ENCODE data around the gene NLRP1. TPM values are rescaled to one million over a fixed set of nuclear protein-coding genes. Genes with fewer than 3 reads are reported as not detected.
A peak's percentile ranks its signal among the peaks of the same experiment; 100 is the strongest.

The NLRP1 gene
- total and polyA plus RNA-seq, 2 of the 13 experiments (the other 11 are each of a cell fraction or from before 2014, with no cell fraction given) = 3.4 to 3.7 TPM

DNA sequence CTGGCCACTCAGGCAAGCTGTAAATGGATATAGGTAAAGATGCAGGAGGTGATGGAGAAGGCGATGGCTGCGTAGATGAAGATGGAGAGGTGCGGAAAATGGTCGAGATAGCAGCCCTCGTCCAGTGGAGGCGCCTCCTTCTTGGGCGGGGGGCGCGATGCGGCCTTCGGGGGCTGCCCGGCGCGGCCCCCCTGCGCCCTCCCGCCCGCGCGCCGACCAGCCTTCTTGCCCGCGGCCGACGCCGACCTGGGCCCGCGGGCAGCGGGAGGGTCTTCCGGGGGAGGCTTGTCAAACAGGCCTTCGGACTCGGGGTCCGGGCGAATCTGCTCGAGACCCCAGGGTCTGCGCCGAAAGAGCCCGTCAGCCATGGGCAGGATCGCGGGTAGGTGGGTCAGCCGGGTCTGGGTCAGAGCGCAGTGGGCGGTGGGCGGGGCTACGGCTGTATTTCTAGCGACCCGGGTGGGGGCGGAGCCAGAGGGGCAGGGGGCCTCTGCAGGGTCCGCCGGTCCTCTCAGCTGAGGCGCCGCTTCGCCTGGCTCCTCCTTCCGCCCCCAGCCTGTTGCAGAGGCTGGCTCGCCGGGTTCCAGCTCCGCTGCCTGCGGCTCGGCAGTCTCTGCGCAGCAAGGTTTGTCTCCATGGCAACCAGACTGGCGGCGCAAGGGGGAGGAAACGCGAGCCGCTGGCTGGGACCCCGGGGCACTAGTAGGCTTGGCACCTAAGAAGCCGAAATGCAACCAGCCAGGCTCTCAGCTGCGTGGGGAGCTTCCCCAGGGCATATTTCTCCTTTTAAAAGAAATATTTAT, 83.5 kb downstream of the NLRP1 start:
- in situ Hi-C loops (cut with HindIII; ENCODE audit: extremely low pct_ligation_motif_present, low pct_unique_long_range_greater_than_20kb) (no loop called here), intact Hi-C loops (cut with micrococcal nuclease; ENCODE audit: unreplicated experiment) (no loop called here)
- ATAC-seq (peak; percentile 97), FAIRE-seq (no peak), DNase-seq (ENCODE audit: low spot score) (peak; percentile 77)
- POLR2A ChIA-PET = interaction anchor here (1.1 to 2.6 kb wide), 6 partner anchors 9 to 62 kb away, joined by 3 to 24 read pairs (median 4); partner anchors contain the start of genes C1QBP, DERL2, DHX33 and MIS12
- peaks cover 0 to 17% of the 10 kb centered on the region in 2 experiments; a peak in 3 of 5 replicates for H3K27me3 ChIP-seq (ENCODE audit: control insufficient read depth in 1 of 2, insufficient read depth in 2 of 2, low read length in 2 of 2)
- H4K20me1 ChIP-seq (ENCODE audit: insufficient read depth, low read length) = no peaks in the 10 kb centered on the region
- H3K4me2 ChIP-seq (ENCODE audit: low read depth, low read length) = peak overlapping the region; percentile 75
- H3K36me3 ChIP-seq (replicated peaks in 1 of 2; ENCODE audit: control insufficient read depth in 1 of 2, insufficient read depth in 2 of 2, low read length in 2 of 2) = no peaks in the 10 kb centered on the region
- BruUV-seq (replicated peaks) = TSS peak; percentile 91
- H3K4me1 ChIP-seq (ENCODE audit: insufficient read depth, low read length) = peaks cover 7% of the 10 kb centered on the region
- H2AFZ ChIP-seq (ENCODE audit: low read length) = no peak overlapping the region
- H3K4me3 ChIP-seq (replicated peaks in 1 of 3; ENCODE audit: insufficient read depth in 1 of 3, low read depth in 2 of 3, low read length in 3 of 3) = peak overlapping the region; percentile 75 to 79 (median 75)
- H3K27ac ChIP-seq (ENCODE audit: extremely low read length, insufficient read depth, low read length) = no peak overlapping the region
- 2% methylated on average over 22 of the region's 67 CpGs for WGBS (ENCODE audit: low lambda C conversion rate)
- H3K9me3 ChIP-seq (ENCODE audit: low read length) = no peaks in the 10 kb centered on the region
- no peaks in the 10 kb centered on the region for H3K79me2 ChIP-seq (ENCODE audit: insufficient read depth, low read length)
- CTCF ChIA-PET (ENCODE audit: low intra/inter-chr PET ratio, low total read pairs) = no interaction called here
- H3K9ac ChIP-seq (ENCODE audit: insufficient read depth, low read depth, low read length) = peak overlapping the region; percentile 55; the same call in 1 of the 2 replicates
- TF ChIP-seq ATAD3A (CRISPR knock-in tag; IDR thresholded peaks at IDR 0.05) (no peak), ARNT2 (CRISPR knock-in tag; IDR thresholded peaks at IDR 0.05; ENCODE audit: low read depth) (peak; percentile 43; the same call in 1 of the 2 replicates), PHF21A (CRISPR knock-in tag; IDR thresholded peaks at IDR 0.05) (0 out of 2 replicates have a peak, but pooled peaks have one; percentile 28), BCL6 (CRISPR knock-in tag; IDR thresholded peaks at IDR 0.05) (0 out of 2 replicates have a peak, but pooled peaks have one; percentile 26), KDM3A (CRISPR knock-in tag; IDR thresholded peaks at IDR 0.05; ENCODE audit: low read depth) (peak; percentile 55; the same call in 1 of the 2 replicates), ZNF781 (CRISPR knock-in tag; IDR thresholded peaks at IDR 0.05; ENCODE audit: borderline replicate concordance, not compliant biosample characterization) (no peak), GLI4 (CRISPR knock-in tag; IDR thresholded peaks at IDR 0.05; ENCODE audit: borderline replicate concordance) (no peak), ZBTB8A (CRISPR knock-in tag; IDR thresholded peaks at IDR 0.05; ENCODE audit: borderline replicate concordance, low read depth) (no peak), NR2F6 (IDR thresholded peaks at IDR 0.05) (no peak), NR2F6 (CRISPR knock-in tag; IDR thresholded peaks at IDR 0.05) (no peak), ZFP37 (CRISPR knock-in tag; IDR thresholded peaks at IDR 0.05; ENCODE audit: borderline replicate concordance) (no peak), IRF2 (CRISPR knock-in tag; IDR thresholded peaks at IDR 0.05) (no peak), ZNF776 (CRISPR knock-in tag; IDR thresholded peaks at IDR 0.05) (no peak; the same call in 1 of the 2 replicates), NKX3-1 (CRISPR knock-in tag; IDR thresholded peaks at IDR 0.05) (no peak)
- TF ChIP-seq, protein P1, sequence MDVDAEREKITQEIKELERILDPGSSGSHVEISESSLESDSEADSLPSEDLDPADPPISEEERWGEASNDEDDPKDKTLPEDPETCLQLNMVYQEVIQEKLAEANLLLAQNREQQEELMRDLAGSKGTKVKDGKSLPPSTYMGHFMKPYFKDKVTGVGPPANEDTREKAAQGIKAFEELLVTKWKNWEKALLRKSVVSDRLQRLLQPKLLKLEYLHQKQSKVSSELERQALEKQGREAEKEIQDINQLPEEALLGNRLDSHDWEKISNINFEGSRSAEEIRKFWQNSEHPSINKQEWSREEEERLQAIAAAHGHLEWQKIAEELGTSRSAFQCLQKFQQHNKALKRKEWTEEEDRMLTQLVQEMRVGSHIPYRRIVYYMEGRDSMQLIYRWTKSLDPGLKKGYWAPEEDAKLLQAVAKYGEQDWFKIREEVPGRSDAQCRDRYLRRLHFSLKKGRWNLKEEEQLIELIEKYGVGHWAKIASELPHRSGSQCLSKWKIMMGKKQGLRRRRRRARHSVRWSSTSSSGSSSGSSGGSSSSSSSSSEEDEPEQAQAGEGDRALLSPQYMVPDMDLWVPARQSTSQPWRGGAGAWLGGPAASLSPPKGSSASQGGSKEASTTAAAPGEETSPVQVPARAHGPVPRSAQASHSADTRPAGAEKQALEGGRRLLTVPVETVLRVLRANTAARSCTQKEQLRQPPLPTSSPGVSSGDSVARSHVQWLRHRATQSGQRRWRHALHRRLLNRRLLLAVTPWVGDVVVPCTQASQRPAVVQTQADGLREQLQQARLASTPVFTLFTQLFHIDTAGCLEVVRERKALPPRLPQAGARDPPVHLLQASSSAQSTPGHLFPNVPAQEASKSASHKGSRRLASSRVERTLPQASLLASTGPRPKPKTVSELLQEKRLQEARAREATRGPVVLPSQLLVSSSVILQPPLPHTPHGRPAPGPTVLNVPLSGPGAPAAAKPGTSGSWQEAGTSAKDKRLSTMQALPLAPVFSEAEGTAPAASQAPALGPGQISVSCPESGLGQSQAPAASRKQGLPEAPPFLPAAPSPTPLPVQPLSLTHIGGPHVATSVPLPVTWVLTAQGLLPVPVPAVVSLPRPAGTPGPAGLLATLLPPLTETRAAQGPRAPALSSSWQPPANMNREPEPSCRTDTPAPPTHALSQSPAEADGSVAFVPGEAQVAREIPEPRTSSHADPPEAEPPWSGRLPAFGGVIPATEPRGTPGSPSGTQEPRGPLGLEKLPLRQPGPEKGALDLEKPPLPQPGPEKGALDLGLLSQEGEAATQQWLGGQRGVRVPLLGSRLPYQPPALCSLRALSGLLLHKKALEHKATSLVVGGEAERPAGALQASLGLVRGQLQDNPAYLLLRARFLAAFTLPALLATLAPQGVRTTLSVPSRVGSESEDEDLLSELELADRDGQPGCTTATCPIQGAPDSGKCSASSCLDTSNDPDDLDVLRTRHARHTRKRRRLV (CRISPR knock-in tag; IDR thresholded peaks at IDR 0.05) = no peak
- TF ChIP-seq, protein P2, sequence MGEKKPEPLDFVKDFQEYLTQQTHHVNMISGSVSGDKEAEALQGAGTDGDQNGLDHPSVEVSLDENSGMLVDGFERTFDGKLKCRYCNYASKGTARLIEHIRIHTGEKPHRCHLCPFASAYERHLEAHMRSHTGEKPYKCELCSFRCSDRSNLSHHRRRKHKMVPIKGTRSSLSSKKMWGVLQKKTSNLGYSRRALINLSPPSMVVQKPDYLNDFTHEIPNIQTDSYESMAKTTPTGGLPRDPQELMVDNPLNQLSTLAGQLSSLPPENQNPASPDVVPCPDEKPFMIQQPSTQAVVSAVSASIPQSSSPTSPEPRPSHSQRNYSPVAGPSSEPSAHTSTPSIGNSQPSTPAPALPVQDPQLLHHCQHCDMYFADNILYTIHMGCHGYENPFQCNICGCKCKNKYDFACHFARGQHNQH (CRISPR knock-in tag; IDR thresholded peaks at IDR 0.05) = peak; percentile 51; the same call in 1 of the 2 replicates
- TF ChIP-seq, protein P3, sequence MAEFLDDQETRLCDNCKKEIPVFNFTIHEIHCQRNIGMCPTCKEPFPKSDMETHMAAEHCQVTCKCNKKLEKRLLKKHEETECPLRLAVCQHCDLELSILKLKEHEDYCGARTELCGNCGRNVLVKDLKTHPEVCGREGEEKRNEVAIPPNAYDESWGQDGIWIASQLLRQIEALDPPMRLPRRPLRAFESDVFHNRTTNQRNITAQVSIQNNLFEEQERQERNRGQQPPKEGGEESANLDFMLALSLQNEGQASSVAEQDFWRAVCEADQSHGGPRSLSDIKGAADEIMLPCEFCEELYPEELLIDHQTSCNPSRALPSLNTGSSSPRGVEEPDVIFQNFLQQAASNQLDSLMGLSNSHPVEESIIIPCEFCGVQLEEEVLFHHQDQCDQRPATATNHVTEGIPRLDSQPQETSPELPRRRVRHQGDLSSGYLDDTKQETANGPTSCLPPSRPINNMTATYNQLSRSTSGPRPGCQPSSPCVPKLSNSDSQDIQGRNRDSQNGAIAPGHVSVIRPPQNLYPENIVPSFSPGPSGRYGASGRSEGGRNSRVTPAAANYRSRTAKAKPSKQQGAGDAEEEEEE (CRISPR knock-in tag; IDR thresholded peaks at IDR 0.05; ENCODE audit: borderline replicate concordance) = no peak

Data from HepG2 (cell line).